ENCODE data around the gene SRMS. TPM values are rescaled to one million over a fixed set of nuclear protein-coding genes. Genes with fewer than 3 reads are reported as not detected.
"Not testable (repeated sequence)": the region's sequence is repeated elsewhere in the genome, so short reads cannot be mapped to it uniquely, and the experiment has no call there.

SRMS gene
- total RNA-seq, 8 experiments from 2014 or later: 0.11 to 0.27 TPM; not detected in 6

DNA sequence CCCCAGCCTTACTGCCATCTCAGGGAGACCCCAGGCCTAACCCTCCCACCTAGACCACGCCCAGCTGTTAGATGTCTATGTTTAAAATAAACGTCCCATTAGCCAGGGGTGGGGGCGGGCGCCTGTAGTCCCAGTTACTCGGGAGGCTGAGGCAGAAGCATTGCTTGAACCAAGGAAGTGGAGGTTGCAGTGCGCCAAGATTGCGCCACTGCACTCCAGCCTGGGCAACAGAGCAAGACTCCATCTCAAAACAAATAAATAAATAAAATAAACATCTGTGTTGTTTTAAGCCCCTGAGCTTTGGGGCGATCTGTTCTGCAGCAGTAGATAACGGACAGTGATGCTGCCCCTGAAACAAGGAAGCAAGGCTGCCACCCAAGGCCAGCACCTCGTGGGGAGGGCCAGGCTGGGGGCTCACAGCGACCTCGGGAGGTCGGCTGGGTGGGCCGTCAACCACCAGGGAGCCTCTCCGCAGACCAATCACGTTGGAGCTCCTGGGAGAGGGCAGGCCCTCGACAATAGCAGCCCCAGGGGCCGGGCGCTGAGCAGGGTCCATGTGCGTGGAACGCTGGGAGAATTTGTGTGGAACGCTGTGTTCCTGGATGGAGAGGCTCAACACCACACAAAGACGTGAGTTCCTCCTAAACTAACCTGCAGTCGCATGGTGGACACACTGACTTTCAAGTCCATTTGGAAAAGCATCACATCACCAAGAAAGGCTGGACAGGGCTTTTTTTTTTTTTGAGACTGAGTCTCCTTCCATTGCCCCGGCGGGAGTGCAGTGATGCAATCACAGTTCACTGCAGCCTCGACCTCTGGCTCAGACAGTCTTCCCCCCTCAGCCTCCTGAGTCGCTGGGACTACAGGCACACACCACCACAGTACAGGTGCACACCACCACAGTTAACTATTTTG is 27.5 kb upstream of the SRMS start:
- Histone ChIP-seq H3K27ac (no peak overlapping the region), H3K4me1 (replicated peaks in 1 of 2) (peaks cover 10 to 20% of the 10 kb centered on the region in 2 donors), H3K4me3 (no peak overlapping the region)
- no peak for ATAC-seq (replicated peaks in 6 of 8)
- WGBS, 10 experiments: 68 to 100% (median 83%) methylated on average over 1 to 15 of the region's 28 CpGs; no CpG with 5 or more reads in 4 of the 10 experiments
- in situ Hi-C loops (cut with MboI; ENCODE audit: low pct_unique_long_range_greater_than_20kb in 2 of 9, low sequenced_read_pairs in 9 of 9, unreplicated experiment in 9 of 9): no loop called here

DNA sequence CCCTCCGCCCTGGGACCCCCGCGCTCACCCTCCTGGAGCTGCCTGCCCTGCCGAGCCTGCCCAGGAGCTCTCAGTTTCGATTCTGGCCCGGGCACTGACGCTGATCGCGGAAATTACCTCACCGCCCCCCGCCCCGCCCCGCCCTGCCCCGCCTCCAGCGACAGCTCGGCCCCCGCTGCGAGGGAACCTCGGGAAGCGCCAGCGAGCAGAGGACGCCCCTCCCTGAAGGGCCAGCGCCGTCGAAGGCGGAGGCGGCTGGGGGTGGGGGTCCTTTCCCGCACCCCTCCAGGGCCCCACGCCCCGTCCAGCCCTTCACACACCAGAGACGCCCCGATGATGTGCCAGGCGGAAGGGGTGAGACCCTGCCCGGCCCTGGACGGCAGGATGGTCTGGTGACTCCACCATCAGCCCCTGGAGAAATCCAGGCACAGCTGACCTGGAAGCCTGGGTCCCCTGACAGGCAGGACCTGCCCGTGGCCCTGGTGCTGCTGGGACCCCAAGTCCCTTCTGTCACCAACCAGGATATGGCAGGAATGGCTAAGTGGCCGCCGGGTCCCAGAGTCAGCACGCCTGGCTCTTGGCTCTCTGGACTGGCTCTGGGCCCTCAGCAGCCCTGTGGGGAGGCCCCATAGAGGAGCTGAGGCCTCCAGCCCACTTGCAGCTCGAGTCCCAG is 26.7 kb upstream of the SRMS start, which contains the start of gene HELZ2:
Gene HELZ2 (minus strand): TSS at position 84 of the 673 bp plus-strand sequence. CDS start 1,854 bp downstream, outside the sequence.
- Histone ChIP-seq H3K4me1 (replicated peaks in 1 of 2) (peaks cover 6 to 16% of the 10 kb centered on the region in 2 donors), H3K4me3 (peak within 1 kb of the TSS; percentile 30 to 68 (median 54)), H3K27ac (no peak within 1 kb of the TSS)
- WGBS, 10 experiments: 14 to 70% (median 67%) methylated on average over 2 of the region's 40 CpGs; no CpG with 5 or more reads in 7 of the 10 experiments
- in situ Hi-C loops (cut with MboI; ENCODE audit: low pct_unique_long_range_greater_than_20kb in 2 of 9, low sequenced_read_pairs in 9 of 9, unreplicated experiment in 9 of 9): no loop called here
- peak; percentile 76 to 90 (median 82) for ATAC-seq (replicated peaks in 6 of 8)

DNA sequence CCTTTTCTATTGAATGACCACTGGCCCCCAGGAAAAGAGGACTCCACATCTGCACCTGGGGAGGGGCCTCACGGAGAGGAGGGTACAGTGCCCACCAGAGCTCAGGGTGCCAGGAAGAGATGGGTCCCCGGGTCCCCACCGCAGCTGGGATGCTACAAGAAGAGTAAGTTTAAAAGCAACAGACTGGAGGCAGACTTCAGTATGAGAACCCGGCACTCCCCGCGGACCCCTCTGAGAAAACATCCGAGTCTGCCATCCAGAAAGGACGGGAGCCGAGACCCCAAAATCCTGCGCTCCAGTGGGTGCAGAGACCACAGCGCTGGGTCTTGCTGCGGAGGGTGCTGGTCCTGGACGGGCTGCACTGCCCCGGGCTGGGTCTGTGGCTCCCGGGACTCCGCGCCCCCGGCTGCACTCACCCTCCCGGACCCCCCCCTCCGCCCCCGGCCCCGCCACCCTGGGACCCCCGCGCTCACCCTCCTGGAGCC is 26.1 kb upstream of the SRMS start:
- 0% methylated on average over 2 to 3 of the region's 24 CpGs; no CpG with 5 or more reads in 8 of the 10 experiments for WGBS, 10 experiments
- peak overlapping the region; percentile 30 to 68 (median 54) for H3K4me3 ChIP-seq
- H3K27ac ChIP-seq: no peak overlapping the region
- in situ Hi-C loops (cut with MboI; ENCODE audit: low pct_unique_long_range_greater_than_20kb in 2 of 9, low sequenced_read_pairs in 9 of 9, unreplicated experiment in 9 of 9): no loop called here
- H3K4me1 ChIP-seq (replicated peaks in 1 of 2): peaks cover 0 to 10% of the 10 kb centered on the region in 2 donors
- peak; percentile 15 to 65 (median 60) for ATAC-seq (replicated peaks in 6 of 8)

DNA sequence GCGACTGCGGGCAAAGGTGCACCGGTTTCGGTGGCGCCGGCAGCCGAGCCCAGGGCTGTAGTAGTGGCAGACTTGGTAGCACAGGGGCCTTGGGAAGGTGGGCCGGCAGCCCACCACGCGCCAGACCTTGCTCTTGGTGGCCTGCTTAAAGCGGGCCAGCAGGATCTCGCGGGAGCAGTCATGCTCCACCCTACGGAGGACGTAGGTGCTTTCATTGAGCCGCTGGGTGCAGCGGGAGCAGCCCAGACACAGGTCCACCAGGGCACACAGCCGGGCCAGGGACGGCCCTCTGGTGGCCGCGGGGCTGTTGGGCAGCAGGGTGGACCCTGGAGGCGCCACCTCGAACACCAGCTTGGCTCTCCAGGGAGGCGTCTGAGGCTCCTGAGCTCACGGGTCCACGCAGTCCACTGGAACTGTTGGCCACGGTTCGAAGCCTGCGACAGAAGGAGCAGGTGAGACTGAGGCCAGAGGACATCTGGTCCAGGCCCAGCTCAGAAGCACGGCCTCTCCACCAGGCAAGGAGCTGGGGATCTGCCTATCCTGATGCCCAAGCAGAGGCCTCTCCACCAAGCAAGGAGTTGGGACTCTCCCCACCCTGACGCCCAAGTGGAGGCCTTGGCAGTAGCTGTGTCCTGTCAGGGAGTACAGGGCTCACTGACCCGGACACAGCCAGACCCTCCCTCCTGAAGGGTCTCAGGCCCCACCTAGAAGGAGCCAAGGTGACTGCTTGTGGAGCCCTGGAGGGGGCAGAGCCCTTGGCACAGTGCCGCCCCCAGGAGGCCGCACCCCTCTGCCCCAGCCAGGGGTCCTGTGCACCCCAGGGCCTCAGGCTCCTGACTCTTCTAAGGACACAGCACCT is 25.5 kb upstream of the SRMS start:
- ATAC-seq (replicated peaks in 6 of 8): peak in 5 of 8 experiments; percentile 1 to 6 (median 2)
- Histone ChIP-seq H3K4me1 (replicated peaks in 1 of 2) (peaks cover 0 to 9% of the 10 kb centered on the region in 2 donors), H3K27ac (no peak overlapping the region), H3K4me3 (peak overlapping the region; percentile 30 to 68 (median 54))
- WGBS, 10 experiments: 93 to 100% (median 100%) methylated on average over 1 to 5 of the region's 34 CpGs; no CpG with 5 or more reads in 7 of the 10 experiments
- in situ Hi-C loops (cut with MboI; ENCODE audit: low pct_unique_long_range_greater_than_20kb in 2 of 9, low sequenced_read_pairs in 9 of 9, unreplicated experiment in 9 of 9): no loop called here

DNA sequence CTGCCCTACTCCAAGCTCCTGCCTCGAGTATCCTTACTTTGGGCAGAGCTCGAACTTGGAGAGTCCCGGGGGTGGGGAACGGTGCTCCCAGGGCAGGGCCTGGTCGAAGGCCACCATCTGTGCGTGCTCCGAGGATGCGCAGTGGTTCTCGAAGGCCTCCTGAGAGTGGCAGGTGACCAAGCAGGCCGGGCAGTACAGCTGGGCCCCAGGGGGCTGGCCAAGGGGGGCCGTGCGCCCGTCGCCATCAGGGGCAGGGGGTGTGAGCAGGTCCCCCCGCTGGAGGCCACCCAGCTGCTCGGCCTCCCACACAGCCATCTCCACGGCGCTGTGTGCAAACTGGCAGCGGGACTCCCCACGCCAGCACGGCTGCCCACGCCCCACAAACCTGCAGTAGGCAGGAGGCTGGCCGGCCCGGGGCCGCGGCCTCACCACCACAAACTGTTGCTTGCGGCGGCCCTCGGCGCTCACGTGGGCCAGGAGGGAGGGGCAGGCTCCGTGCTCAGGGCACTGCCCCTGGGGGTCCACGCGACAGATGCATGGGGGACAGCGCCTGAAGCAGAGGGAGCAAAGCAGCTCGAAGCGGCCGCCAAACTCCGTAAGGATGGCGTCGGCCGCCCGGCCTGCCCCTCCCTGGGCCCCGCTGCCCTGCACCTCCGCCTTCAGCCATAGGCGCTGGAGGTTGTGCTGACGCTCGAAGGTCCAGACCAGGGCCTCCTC is 24.7 kb upstream of the SRMS start:
- Histone ChIP-seq H3K27ac (no peak overlapping the region), H3K4me3 (no peak overlapping the region), H3K4me1 (replicated peaks in 1 of 2) (peaks cover 0 to 9% of the 10 kb centered on the region in 2 donors)
- WGBS, 10 experiments: 83 to 92% (median 91%) methylated on average over 5 to 9 of the region's 48 CpGs; no CpG with 5 or more reads in 7 of the 10 experiments
- in situ Hi-C loops (cut with MboI; ENCODE audit: low pct_unique_long_range_greater_than_20kb in 2 of 9, low sequenced_read_pairs in 9 of 9, unreplicated experiment in 9 of 9): no loop called here
- ATAC-seq (replicated peaks in 6 of 8): no peak

DNA sequence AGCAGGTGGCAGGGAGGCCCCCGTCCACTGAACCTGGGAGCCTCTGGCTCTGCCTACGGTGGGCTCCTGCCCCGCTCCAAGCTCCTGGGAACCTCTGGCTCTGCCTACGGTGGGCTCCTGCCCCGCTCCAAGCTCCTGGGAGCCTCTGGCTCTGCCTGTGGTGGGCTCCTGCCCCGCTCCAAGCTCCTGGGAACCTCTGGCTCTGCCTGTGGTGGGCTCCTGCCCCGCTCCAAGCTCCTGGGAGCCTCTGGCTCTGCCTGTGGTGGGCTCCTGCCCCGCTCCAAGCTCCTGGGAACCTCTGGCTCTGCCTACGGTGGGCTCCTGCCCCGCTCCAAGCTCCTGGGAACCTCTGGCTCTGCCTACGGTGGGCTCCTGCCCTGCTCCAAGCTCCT is 23.5 kb upstream of the SRMS start:
- ATAC-seq (replicated peaks in 6 of 8); H3K4me1 ChIP-seq (replicated peaks in 1 of 2); in situ Hi-C loops (cut with MboI; ENCODE audit: low pct_unique_long_range_greater_than_20kb in 2 of 9, low sequenced_read_pairs in 9 of 9, unreplicated experiment in 9 of 9); H3K27ac ChIP-seq; H3K4me3 ChIP-seq: not testable (repeated sequence)
- no CpG with 5 or more reads among the region's 11 CpGs for WGBS, 10 experiments

DNA sequence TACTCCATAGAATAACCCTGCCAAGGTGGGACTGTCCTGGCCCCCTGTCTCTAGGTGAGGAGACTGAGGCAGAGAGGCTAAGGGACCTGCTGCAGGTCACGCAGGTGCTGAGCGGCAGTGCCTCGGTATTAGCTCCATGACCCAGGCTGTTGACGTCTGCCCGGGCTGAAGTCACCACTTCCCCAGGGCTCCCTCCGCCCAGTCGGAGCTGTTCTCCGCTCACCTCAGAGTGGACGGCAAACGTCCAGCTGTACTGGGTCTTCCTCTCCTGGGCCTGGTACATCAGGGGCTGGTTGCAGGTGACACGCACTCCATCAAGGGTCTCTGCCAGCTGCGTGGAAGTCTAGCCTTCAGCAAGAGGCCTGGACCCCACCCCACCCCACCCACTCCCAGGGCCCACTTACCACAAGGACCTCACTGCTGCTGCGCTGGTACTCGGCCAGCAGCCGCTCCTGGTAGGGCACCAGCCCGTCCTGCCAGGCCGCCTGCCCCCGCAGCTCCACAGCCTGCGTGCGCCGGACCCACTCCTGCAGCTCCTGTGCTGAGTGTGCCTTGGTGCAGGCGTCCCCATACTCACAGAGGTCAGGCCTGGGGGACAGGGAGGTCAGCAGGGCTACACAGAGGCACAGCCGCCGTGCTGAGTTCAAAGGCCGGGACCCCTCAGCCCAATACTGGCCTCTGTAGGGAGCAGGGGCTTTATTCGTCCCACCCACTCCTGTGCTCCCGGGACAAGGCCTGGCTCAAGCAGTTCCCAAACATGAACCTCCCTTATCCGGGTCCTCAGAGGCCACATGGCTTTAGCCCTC is 22.9 kb upstream of the SRMS start:
- H3K4me1 ChIP-seq (replicated peaks in 1 of 2): peaks cover 0 to 9% of the 10 kb centered on the region in 2 donors
- ATAC-seq (replicated peaks in 6 of 8): no peak
- in situ Hi-C loops (cut with MboI; ENCODE audit: low pct_unique_long_range_greater_than_20kb in 2 of 9, low sequenced_read_pairs in 9 of 9, unreplicated experiment in 9 of 9): no loop called here
- WGBS, 10 experiments: 58 to 97% (median 80%) methylated on average over 2 to 6 of the region's 28 CpGs; no CpG with 5 or more reads in 7 of the 10 experiments
- H3K4me3 ChIP-seq: no peak overlapping the region
- no peak overlapping the region for H3K27ac ChIP-seq

DNA sequence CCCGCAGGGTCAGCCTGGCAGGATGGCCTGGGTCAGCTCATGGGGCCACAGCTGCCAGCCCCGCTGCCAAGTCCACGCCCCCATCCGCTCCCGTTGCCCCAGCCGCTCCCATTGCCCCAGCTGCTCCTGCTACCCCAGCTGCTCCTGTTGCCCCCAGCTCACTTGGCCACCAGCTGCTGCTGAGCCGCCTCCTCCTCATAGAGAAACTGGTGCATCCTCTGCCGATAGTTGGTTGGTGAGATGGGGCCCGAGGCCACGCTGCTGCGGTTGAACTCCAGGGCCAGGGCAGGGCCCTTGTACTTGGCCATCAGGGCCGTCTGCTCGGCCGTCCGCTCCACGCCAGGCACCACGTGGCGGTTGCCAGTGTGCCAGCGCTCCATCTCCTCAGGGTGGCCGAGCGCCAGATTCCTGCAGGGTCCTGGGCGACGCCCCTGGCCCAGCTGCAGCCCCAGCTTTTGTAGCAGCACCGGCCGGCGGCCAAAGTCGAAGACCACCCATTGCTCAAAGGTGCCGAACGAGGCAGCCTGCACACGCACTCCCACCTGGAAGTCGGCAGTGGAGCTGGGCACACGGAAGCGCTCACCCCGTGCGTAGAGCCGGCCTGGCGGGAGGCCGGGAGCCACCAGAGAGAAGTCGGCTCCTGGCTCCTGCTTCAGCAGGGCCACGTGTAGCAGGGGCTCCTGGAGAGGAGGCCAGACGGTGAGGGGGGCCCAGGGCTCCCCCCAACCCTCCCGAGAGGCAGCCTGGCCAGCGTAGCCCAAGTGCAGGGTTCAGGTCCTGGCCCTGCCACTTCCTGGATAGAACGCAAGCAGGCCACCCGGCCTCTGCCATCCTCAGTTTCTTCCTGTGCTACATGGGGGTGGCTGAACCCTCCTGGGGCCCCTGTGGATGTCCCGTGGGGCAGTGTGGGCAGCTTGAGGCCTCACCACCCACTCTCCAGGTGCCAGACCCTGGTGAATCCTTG is 21.7 kb upstream of the SRMS start:
- WGBS, 10 experiments: 83 to 90% (median 88%) methylated on average over 1 to 14 of the region's 46 CpGs; no CpG with 5 or more reads in 7 of the 10 experiments
- Histone ChIP-seq H3K27ac (no peak overlapping the region), H3K4me1 (replicated peaks in 1 of 2) (peaks cover 0 to 7% of the 10 kb centered on the region in 2 donors), H3K4me3 (no peak overlapping the region)
- ATAC-seq (replicated peaks in 6 of 8): no peak
- in situ Hi-C loops (cut with MboI; ENCODE audit: low pct_unique_long_range_greater_than_20kb in 2 of 9, low sequenced_read_pairs in 9 of 9, unreplicated experiment in 9 of 9): no loop called here

DNA sequence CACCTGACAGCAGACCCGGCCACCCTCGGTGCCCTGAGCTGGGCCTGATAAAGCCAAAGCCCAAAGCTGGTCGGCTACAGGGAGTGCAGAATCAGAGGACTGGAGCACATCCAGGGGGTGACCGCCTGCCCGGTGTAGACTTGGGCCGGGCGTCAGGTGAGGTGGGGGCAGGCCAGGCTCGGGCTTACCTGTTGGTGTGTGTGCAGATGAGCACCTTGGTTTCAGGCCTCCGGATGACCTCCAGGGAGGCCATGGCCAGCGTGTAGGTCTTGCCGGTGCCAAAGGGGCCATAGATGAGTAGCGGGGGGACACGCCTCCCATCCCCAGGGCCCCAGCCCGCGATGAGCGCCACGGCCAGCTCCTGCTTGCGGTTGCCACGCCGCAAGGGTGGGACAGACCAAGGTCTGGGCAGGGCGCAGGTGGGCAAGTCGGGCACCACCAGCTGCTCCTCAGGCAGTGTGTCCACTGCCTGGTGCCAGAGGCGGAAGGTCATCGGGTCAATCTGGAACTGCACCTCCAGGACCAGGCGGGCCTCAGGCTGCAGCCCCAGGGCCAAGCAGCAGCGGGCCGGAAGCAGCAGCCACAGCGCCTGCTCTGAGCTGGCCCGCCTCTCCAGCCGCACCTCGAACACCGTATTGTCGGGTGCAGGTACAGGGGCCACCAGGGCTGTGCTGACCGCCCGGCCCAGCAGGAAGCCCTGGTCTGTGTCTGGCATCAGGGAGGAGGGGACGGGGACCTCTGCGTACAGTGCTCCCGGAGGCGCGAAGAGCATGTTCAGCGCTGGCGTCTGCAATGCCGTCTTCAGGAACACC is 20.8 kb upstream of the SRMS start:
- 80 to 100% (median 93%) methylated on average over 1 to 3 of the region's 43 CpGs; no CpG with 5 or more reads in 4 of the 10 experiments for WGBS, 10 experiments
- Histone ChIP-seq H3K4me1 (replicated peaks in 1 of 2) (peaks cover 0 to 5% of the 10 kb centered on the region in 2 donors), H3K27ac (no peak overlapping the region), H3K4me3 (no peak overlapping the region)
- in situ Hi-C loops (cut with MboI; ENCODE audit: low pct_unique_long_range_greater_than_20kb in 2 of 9, low sequenced_read_pairs in 9 of 9, unreplicated experiment in 9 of 9): no loop called here
- no peak for ATAC-seq (replicated peaks in 6 of 8)

All from motor neuron (in vitro differentiated cells).